GM12874 (cell line): ENCODE measurements around the gene CD47.

ENCODE experiments used
- TF ChIP-seq, protein P1 (sequence below): IDR thresholded peaks from 2 replicates; pipeline ENCODE4 v1.5.1; 2011; ENCODE audit warnings: low read depth, mild to moderate bottlenecking, control low read depth, low read length, moderate library complexity; ENCODE audit not compliant: insufficient read depth

The CD47 gene

DNA sequence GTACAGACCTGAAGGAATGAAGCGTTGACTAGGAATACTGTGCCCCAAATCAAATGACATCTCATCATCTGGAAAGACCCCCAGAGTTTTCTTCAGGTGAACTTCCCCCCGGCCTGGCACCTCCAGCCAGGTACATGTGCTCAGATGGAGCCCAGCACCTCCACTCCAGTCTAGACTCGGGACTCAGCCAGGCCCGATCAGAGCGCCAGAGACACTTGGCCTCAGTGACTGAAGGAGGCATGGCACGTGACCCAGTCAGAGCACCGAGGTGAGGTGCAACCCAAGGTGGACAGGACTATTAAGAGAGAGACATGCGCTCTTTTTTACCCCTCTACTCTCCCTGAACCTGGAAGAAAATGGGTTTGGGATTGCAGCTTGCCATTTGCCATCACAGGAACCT is 48.5 kb downstream of the CD47 start:
- TF ChIP-seq, protein P1, sequence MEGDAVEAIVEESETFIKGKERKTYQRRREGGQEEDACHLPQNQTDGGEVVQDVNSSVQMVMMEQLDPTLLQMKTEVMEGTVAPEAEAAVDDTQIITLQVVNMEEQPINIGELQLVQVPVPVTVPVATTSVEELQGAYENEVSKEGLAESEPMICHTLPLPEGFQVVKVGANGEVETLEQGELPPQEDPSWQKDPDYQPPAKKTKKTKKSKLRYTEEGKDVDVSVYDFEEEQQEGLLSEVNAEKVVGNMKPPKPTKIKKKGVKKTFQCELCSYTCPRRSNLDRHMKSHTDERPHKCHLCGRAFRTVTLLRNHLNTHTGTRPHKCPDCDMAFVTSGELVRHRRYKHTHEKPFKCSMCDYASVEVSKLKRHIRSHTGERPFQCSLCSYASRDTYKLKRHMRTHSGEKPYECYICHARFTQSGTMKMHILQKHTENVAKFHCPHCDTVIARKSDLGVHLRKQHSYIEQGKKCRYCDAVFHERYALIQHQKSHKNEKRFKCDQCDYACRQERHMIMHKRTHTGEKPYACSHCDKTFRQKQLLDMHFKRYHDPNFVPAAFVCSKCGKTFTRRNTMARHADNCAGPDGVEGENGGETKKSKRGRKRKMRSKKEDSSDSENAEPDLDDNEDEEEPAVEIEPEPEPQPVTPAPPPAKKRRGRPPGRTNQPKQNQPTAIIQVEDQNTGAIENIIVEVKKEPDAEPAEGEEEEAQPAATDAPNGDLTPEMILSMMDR = no peak

DNA sequence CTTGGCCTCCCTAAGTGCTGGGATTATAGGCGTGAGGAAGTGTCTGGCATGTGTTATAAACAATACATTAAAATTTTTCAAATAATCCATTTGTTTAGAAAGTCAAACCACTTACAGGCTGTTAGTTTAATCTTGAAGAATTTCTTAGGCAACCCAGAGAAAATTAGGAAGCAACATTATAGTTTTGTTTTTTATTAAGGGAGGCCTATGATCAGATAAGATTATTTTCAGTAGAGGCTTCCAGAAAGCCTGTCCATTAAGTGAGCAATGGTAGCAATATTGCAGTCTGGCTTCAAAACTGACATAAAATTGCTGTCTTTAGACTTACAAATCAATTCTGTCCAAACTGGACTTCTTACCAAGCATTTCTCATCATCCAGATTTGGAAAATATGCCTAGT is 49.6 kb downstream of the CD47 start:
- TF ChIP-seq, protein P1 = no peak

DNA sequence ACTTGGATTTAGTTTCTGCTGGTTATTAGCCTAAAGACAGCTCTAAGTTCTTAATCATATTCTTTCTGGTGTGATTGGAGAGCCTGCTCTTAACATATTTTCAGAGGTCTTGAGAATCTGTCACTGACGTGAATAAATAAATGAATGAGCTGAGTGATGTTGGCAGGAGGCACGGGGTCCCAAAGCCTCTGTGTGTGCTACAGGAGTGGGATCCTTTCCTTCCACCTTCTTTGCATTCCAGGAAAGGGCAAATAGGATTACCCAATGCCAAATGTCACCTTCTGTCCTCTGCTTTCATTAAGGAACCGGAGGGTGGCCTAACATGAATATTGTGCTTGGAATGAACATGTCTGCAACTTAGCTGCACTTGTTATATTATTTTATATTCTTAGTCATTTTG is 53.1 kb downstream of the CD47 start:
- TF ChIP-seq, protein P1 = no peak

DNA sequence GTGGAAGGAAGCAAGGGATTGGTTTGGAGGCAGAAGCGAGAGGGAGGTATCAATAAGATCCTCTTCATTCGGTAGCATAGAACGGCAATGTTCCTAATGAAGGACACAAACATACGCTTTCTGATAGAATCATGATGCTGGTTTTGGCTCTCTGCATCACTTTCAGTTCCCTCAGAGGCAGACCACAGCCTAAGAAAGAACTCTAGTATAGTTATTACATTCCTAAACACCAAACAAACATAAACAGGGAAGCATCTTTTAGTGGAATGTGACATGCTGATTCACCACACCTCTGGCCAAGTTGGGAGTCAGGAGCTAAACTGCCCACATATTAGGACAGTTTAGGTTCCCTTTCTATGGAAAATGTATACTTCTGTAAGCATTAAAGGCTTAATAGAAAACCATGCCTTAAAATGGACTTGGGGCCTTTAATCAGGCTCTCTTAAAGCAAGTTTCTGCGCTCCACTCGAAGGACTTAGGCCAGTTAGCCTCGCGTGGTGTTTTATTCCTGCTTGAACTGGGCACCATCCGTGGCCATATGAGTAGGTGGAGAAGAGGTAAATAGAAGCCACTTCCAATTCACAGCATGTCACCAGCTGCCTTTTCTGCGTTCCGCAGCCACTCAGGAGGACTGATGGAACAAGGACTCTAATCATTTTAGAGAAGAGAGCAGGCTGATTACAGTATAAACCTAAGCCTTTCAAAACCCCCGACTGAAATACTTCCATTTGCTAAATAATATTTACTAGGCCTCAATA is 53.7 kb downstream of the CD47 start:
- TF ChIP-seq, protein P1 = no peak

DNA sequence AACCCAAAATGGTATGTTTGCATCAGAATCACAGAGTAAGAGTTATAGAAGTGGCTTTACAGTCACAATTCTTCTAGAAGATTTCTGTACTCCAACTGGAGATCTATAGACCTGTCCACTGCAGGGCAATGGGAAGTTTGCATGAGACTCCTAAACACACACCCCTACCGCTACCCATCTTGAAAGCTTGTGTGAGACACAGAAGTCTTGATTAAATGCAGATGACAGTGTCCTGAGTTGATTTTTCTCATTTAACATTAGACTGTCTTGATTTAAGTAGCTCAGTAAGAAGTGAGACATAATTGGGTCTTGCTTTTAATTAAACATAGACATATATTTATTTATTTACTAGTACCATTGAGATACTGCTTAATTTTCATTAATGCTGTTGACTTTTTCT is 54.4 kb downstream of the CD47 start:
- TF ChIP-seq, protein P1 = no peak

DNA sequence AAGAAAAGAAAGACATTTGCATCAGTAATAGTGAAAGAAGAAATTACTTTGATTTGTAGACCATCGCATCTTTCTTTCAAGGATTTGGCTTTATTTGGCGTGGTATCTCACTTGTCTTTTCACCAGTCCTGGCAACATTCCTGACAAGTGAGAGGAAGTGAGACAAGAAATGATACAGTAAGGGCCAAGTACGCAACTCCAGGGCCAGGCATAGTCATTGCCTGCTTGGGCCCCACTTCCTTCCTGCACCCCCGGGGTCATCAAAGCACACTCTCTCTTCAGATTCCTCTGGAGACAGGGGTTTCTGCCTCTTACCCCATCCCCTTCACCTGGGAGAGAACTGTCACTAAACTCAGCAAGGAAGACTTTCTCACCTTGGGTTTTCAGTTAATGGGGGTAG is 55.1 kb downstream of the CD47 start:
- TF ChIP-seq, protein P1 = no peak

DNA sequence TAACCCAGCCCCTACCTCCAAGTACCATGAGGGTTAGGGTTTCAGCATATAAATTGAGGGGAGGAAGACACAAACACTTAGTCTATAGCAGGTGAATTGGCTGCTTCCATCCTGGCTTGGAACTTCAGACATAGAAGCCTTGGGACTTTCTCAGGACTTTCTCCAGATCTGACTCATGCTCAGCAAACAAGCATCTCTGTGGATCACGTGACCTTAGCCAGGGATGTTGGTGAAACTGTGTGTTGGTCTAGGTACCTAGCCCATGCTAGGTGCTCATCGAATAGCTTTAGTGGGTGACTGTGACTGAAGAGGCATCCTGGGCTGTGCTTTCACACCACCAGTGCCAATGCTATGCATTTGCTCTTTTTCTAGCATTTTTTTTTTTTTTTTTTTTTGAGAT is 58.9 kb downstream of the CD47 start:
- TF ChIP-seq, protein P1 = no peak
